WTC11 (cell line): ENCODE data around the gene SEC31B. TPM values are rescaled to one million over a fixed set of nuclear protein-coding genes. Genes with fewer than 3 reads are reported as not detected.

Experiments used
- total RNA-seq: library from RNA; stranded (reverse); gene quantifications from 3 replicates; pipeline ENCODE4 v1.2.3, GENCODE V29; 2021

Gene SEC31B
- total RNA-seq, 1 experiment from 2014 or later: 6.7 TPM

Other genes starting within 250 kb of the SEC31B start
- gene BLOC1S2, start 233.2 kb downstream of the SEC31B start, total RNA-seq: 47.6 to 54.1 TPM (median 52.4 TPM) in 3 replicates
- 0.09 TPM in 1 of 3 replicates, not detected in the others for gene PKD2L1, start 189.6 kb downstream of the SEC31B start, total RNA-seq
- 490 to 556 TPM (median 501 TPM) in 3 replicates for gene SCD, start 172.6 kb downstream of the SEC31B start, total RNA-seq
- gene WNT8B, start 56.9 kb downstream of the SEC31B start, total RNA-seq: 0.68 to 1.1 TPM (median 0.85 TPM) in 3 replicates
- 206 to 221 TPM (median 210 TPM) in 3 replicates for gene NDUFB8, start 10.0 kb upstream of the SEC31B start, total RNA-seq
- gene HIF1AN, start 16.1 kb upstream of the SEC31B start, total RNA-seq: 49.9 to 58.3 TPM (median 53.9 TPM) in 3 replicates
- gene PAX2, start 225.7 kb upstream of the SEC31B start, total RNA-seq: 0.09 to 0.21 TPM in 2 of 3 replicates, not detected in the other